Motor neuron (in vitro differentiated cells): Measurements from ENCODE around the gene CHMP1A. TPM values are rescaled to one million over a fixed set of nuclear protein-coding genes. Genes with fewer than 3 reads are reported as not detected.
A peak's percentile ranks its signal among the peaks of the same experiment; 100 is the strongest.
"Not testable (repeated sequence)": the region's sequence is repeated elsewhere in the genome, so short reads cannot be mapped to it uniquely, and the experiment has no call there.

Experiments used
- ATAC-seq, 8 experiments: fragments of 200-7000 bp; cut with Tn5 transposase; replicated peaks in 6 of 8; 2 replicates each; pipeline ENCODE4 v1.8.0; 2021; ENCODE audit warnings: mild to moderate bottlenecking in 8 of 8, moderate library complexity in 8 of 8
- H3K27ac ChIP-seq, 2 donors: fragments of 250-450 bp; sonication (Bioruptor Pico); 2 replicates each; pipeline ENCODE4 v1.9.0; 2021; ENCODE audit warnings: antibody characterized with exemption in 2 of 2, mild to moderate bottlenecking in 2 of 2, moderate library complexity in 1 of 2
- H3K4me1 ChIP-seq, 2 donors: fragments of 250-450 bp; sonication (Bioruptor Pico); replicated peaks in 1 of 2; 2 replicates each; pipeline ENCODE4 v1.6.1; 2021; ENCODE audit warnings: antibody characterized with exemption in 2 of 2, mild to moderate bottlenecking in 2 of 2, moderate library complexity in 1 of 2
- H3K4me3 ChIP-seq, 5 donors: fragments of 250-450 bp; sonication (Bioruptor Pico); 2 replicates each; pipeline ENCODE4 v1.9.0; 2021; ENCODE audit warnings: antibody characterized with exemption in 5 of 5, mild to moderate bottlenecking in 5 of 5, moderate library complexity in 4 of 5
- WGBS, 10 experiments: fragments of 450-650 bp; shearing (Covaris generic); methylation state at CpG; one replicate each; pipeline ENCODE4 v1.0.0; 2022; 5-methylcytosine and 5-hydroxymethylcytosine counted together
- in situ Hi-C, 9 experiments: fragments of 400-800 bp; cut with MboI; loops; one replicate each; pipeline ENCODE4 v1.15.0; 2021; ENCODE audit warnings: low sequenced_read_pairs in 9 of 9, low pct_unique_long_range_greater_than_20kb in 2 of 9; ENCODE audit not compliant: unreplicated experiment in 9 of 9
- total RNA-seq, 8 experiments: library from RNA; unstranded; fragments of 300-600 nt; gene quantifications; 2 replicates each; pipeline versions ENCODE4 v1.2.3 to v1.2.4, GENCODE V29; 2022

Gene CHMP1A
- total RNA-seq: 10 to 100 TPM; 34.0 to 67.0 (median 51.4) TPM

DNA sequence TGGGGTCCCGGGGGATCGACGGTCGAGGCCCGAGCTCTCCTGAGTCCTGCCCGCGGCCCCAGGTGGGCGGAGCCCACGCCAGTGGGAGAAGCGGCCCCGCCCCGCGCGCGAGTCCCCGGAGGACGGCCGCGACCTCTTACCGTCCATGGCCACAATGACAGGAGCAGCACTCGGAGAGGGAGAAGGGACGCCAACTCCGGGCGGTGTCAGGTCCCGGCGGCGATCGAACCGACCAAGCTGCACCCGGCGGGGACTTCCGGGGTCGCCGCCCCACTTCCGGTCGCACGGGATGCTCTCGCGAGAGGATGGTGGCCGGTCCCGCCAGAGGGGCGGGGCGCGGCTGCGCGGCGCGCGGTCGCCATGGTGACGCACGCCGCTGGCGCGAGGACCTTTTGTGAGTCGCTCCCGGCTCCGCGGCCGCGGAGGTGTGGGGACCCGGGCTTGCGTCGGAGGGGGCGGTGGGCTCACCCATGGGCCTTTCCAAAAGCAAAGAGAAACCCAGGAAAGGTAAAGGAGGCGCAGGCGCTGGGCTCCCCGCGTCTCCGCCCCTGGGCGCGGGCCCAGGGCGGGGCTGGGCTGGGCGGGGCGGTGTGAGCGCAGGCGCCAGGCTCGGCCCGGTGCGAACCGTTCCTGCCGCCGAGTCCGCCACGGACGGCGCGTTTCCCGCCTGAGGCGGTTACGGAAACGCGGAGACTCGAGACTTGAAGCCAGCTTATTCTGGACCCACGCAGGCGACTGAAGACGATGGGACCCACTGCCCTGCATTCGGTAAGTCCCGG lies at the start of gene CHMP1A, which contains the start of gene SPATA33:
TSS of gene CHMP1A (minus strand) at position 267 of the 779 bp plus-strand sequence. CDS start at position 147, 120 bp downstream.
TSS of gene SPATA33 (plus strand) at position 395 of the 779 bp plus-strand sequence. CDS start at position 471, 76 bp downstream.
- H3K27ac ChIP-seq: peak within 1 kb of the TSS; percentile 65 to 83
- 0% methylated on average over 3 to 9 of the region's 99 CpGs; no CpG with 5 or more reads in 7 of the 10 experiments for WGBS, 10 experiments
- in situ Hi-C loops: no loop called here

GRCh38 chr16:89706518-89707260 lies 49.2 kb upstream of the CHMP1A start:
- Histone ChIP-seq H3K4me3 (no peak overlapping the region), H3K27ac (no peak overlapping the region), H3K4me1 (no peaks in the 10 kb centered on the region)
- no peak for ATAC-seq
- in situ Hi-C loops: no loop called here
- WGBS, 10 experiments: 0 to 100% (median 100%) methylated on average over 1 of the region's 14 CpGs; no CpG with 5 or more reads in 6 of the 10 experiments

More for the DNA sequence above, at the start of gene CHMP1A, which contains the start of gene SPATA33:
- ATAC-seq: peak; percentile 93 to 97 (median 95)
- Histone ChIP-seq H3K4me1 (peaks cover 13 to 15% of the 10 kb centered on the region in 2 donors), H3K4me3 (peak within 1 kb of the TSS; percentile 71 to 95 (median 81))

GRCh38 chr16:89705006-89705405 lies 47.5 kb upstream of the CHMP1A start:
- no peak overlapping the region for H3K4me3 ChIP-seq
- ATAC-seq: no peak
- 47 to 100% (median 85%) methylated on average over 1 to 9 of the region's 15 CpGs; no CpG with 5 or more reads in 2 of the 10 experiments for WGBS, 10 experiments

GRCh38 chr16:89704281-89704680 lies 46.8 kb upstream of the CHMP1A start:
- no peak for ATAC-seq
- Histone ChIP-seq H3K27ac (no peak overlapping the region), H3K4me3 (no peak overlapping the region), H3K4me1 (peaks cover 5 to 7% of the 10 kb centered on the region in 2 donors)
- in situ Hi-C loops: no loop called here
- 61 to 88% (median 80%) methylated on average over 2 to 11 of the region's 13 CpGs; no CpG with 5 or more reads in 3 of the 10 experiments for whole genome bisulfite sequencing, 10 experiments

More at GRCh38 chr16:89705006-89705405, 47.5 kb upstream of the CHMP1A start:
- in situ Hi-C loops: no loop called here
- peaks cover 0 to 3% of the 10 kb centered on the region in 2 donors for H3K4me1 ChIP-seq
- no peak overlapping the region for H3K27ac ChIP-seq

- Histone ChIP-seq H3K4me1 (peaks cover 5 to 7% of the 10 kb centered on the region in 2 donors), H3K27ac (peak within 1 kb of the TSS; percentile 47 to 48), H3K4me3 (peak within 1 kb of the TSS; percentile 45 to 86 (median 63))
- ATAC-seq: peak; percentile 48 to 79 (median 70)
- WGBS, 10 experiments: 6% methylated on average over 6 of the region's 97 CpGs; no CpG with 5 or more reads in 9 of the 10 experiments
- in situ Hi-C loops: no loop called here
These were observed 44.2 kb upstream of the CHMP1A start, which contains the start of gene SPATA2L for GRCh38 chr16:89701425-89702406. SPATA2L (minus strand) TSS chr16:89701705; CDS start chr16:89701232, 473 bp downstream.

GRCh38 chr16:89700649-89701424 lies 43.3 kb upstream of the CHMP1A start:
- peak; percentile 7 to 40 (median 32) for ATAC-seq
- in situ Hi-C loops: no loop called here
- WGBS, 10 experiments: 0% methylated on average over 5 of the region's 78 CpGs; no CpG with 5 or more reads in 9 of the 10 experiments

GRCh38 chr16:89700100-89700648 lies 42.7 kb upstream of the CHMP1A start:
- Histone ChIP-seq H3K4me1 (peaks cover 5 to 7% of the 10 kb centered on the region in 2 donors), H3K27ac (peak overlapping the region; percentile 47 to 48), H3K4me3 (peak overlapping the region; percentile 45 to 86 (median 63))
- in situ Hi-C loops: no loop called here
- ATAC-seq: peak; percentile 53 to 62 (median 60)
- 0% methylated on average over 2 to 3 of the region's 30 CpGs; no CpG with 5 or more reads in 7 of the 10 experiments for WGBS, 10 experiments

More at GRCh38 chr16:89700649-89701424, 43.3 kb upstream of the CHMP1A start:
- peaks cover 5 to 7% of the 10 kb centered on the region in 2 donors for H3K4me1 ChIP-seq
- H3K27ac ChIP-seq: peak overlapping the region; percentile 47 to 48
- H3K4me3 ChIP-seq: peak overlapping the region; percentile 45 to 86 (median 63)

DNA sequence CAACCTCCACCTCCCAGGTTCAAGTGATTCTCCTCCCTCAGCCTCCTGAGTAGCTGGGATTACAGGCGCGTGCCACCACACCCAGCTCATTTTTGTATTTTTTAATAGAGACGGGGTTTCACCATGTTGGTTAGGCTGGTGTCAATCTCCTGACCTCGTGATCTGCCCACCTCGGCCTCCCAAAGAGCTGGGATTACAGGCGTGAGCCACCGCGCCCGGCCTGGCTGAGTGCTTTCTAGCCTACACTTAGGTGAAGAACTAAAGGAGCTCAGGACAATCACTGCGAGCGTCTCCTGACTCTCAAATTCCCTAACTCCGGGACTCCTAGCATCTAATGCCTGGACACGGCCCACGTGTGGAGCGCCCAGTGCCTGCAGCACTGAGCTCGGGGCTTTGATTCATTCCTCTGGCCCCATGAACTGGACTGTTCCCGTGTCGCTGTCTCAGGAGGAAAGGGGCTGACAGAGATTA lies 42.2 kb upstream of the CHMP1A start:
- H3K4me1 ChIP-seq, ATAC-seq, in situ Hi-C loops: not testable (repeated sequence)
- peak overlapping the region in 1 of 2 donors; percentile 13 for H3K27ac ChIP-seq
- 0 to 80% (median 67%) methylated on average over 1 to 10 of the region's 18 CpGs; no CpG with 5 or more reads in 5 of the 10 experiments for WGBS, 10 experiments
- H3K4me3 ChIP-seq: peak overlapping the region in 4 of 5 donors; percentile 56 to 86 (median 64)

GRCh38 chr16:89698717-89699116 lies 41.2 kb upstream of the CHMP1A start:
- H3K4me3 ChIP-seq, ATAC-seq, H3K4me1 ChIP-seq, in situ Hi-C loops, H3K27ac ChIP-seq: not testable (repeated sequence)
- WGBS, 10 experiments: 88 to 100% (median 96%) methylated on average over 2 to 14 of the region's 14 CpGs; no CpG with 5 or more reads in 2 of the 10 experiments

- H3K27ac ChIP-seq: no peak overlapping the region
- no peak for ATAC-seq
- in situ Hi-C loops: no loop called here
These were observed 40.3 kb upstream of the CHMP1A start for GRCh38 chr16:89697616-89698331.

More at GRCh38 chr16:89697616-89698331, 40.3 kb upstream of the CHMP1A start:
- 93 to 100% (median 100%) methylated on average over 1 to 6 of the region's 32 CpGs; no CpG with 5 or more reads in 7 of the 10 experiments for WGBS, 10 experiments
- no peak overlapping the region for H3K4me3 ChIP-seq
- H3K4me1 ChIP-seq: peaks cover 5 to 7% of the 10 kb centered on the region in 2 donors
